Heart left ventricle (tissue), 16 donors: ENCODE measurements around the gene NAALADL2. TPM values are rescaled to one million over a fixed set of nuclear protein-coding genes. Genes with fewer than 3 reads are reported as not detected.

Source experiments
- ATAC-seq, 4 donors: fragments of 200-7000 bp; cut with Tn5 transposase; one replicate each; pipeline ENCODE4 v1.9.1; 2020 to 2022; ENCODE audit warnings: moderate library complexity in 4 of 4, mild to moderate bottlenecking in 3 of 4, moderate number of reproducible peaks in 1 of 4
- DNase-seq, 5 donors: peaks; one replicate each; pipeline ENCODE4 v3.0.0-alpha.2; 2020
- H3K27ac ChIP-seq, 12 donors: fragments of 200-600 bp; sonication (generic) in 4 of 12; one replicate each; pipeline versions ENCODE4 v1.5.0 to v1.8.0; 2016 to 2022; ENCODE audit warnings: mild to moderate bottlenecking in 2 of 12
- H3K27me3 ChIP-seq, 9 donors: fragments of 200-600 bp; sonication (generic) in 2 of 9; one replicate each; pipeline versions ENCODE4 v1.5.1 to v1.8.0; 2016 to 2022; ENCODE audit warnings: mild to moderate bottlenecking in 3 of 9
- H3K36me3 ChIP-seq, 9 donors: fragments of 200-600 bp; sonication (generic) in 2 of 9; one replicate each; pipeline versions ENCODE4 v1.5.0 to v1.8.0; 2018 to 2022; ENCODE audit warnings: mild to moderate bottlenecking in 2 of 9
- H3K4me1 ChIP-seq, 12 donors: fragments of 200-600 bp; sonication (generic) in 4 of 12; one replicate each; pipeline versions ENCODE4 v1.5.0 to v1.8.0; 2016 to 2022; ENCODE audit warnings: mild to moderate bottlenecking in 3 of 12
- H3K4me3 ChIP-seq, 12 donors: fragments of 200-600 bp; sonication (generic) in 4 of 12; one replicate each; pipeline versions ENCODE4 v1.5.0 to v1.8.0; 2017 to 2022; ENCODE audit warnings: mild to moderate bottlenecking in 9 of 12, moderate library complexity in 4 of 12
- H3K9me3 ChIP-seq, 12 donors: fragments of 200-600 bp; sonication (generic) in 4 of 12; one replicate each; pipeline versions ENCODE4 v1.5.0 to v1.8.0; 2016 to 2022; ENCODE audit warnings: mild to moderate bottlenecking in 1 of 12
- POLR2A ChIP-seq, 2 donors: fragments of 450-650 bp; IDR thresholded peaks; one replicate each; pipeline ENCODE4 v1.6.1; 2017; ENCODE audit warnings: antibody characterized with exemption in 2 of 2, mild to moderate bottlenecking in 2 of 2, moderate library complexity in 2 of 2
- WGBS, 4 donors: extraction: QIAGEN DNeasy Blood & Tissue Kit in 2 of 4; methylation state at CpG; one replicate each; pipeline versions ENCODE4 v1.1.5 to v1.1.7; 2013 to 2018; 5-methylcytosine and 5-hydroxymethylcytosine counted together
- intact Hi-C, 10 donors: fragments of 100-400 bp; cut with DNase I; formaldehyde crosslinking; loops; one replicate each; pipeline versions ENCODE4 v1.11.1 to v1.14.2; 2022
- polyA plus RNA-seq, 2 donors: library from polyadenylated mRNA; stranded (reverse); fragments of 200-250 nt; gene quantifications; one replicate each; pipeline ENCODE4 v1.2.3, GENCODE V29; 2013
- total RNA-seq, 9 donors: library from RNA; depleted of rRNA in 2 of 9; stranded (reverse); fragments of >200 nt in 2 of 9; fragmentation: NEBNext Ultra II Directional in 3 of 9; extraction: Animal tissue kit (Norgen Biotek cat#: 25700) in 3 of 9; gene quantifications; one replicate each; pipeline versions ENCODE4 v1.1.0 to v1.2.4, GENCODE V29; 2016 to 2023
- TF ChIP-seq, protein P1 (sequence below), 12 donors: fragments of 200-600 bp; sonication (generic) in 4 of 12; IDR thresholded peaks; one replicate each; pipeline versions ENCODE4 v1.5.0 to v1.8.0; 2018 to 2022; ENCODE audit warnings: antibody characterized with exemption in 12 of 12, mild to moderate bottlenecking in 5 of 12
- donor health status: ischemic (EF 13 %, LVEDD 7.1; RV severe dilation, severe dysfunction).
- donor health status: healthy with polysubstance abuse.
- donor health status: DM: no; HTN: yes; CAD: no.
- donor health status: DM: no; HTN: no; CAD: no.
- donor health status: ischemic (EF 25% LVEDD 6.9; RV normal size, moderate dysfunction).
- donor health status: ischemic (EF 25% LVEDD 5.7; RV mildly dilated, moderate dysfunction).
- donor health status: healthy.
- donor health status: DM: yes; HTN: yes; CAD: no.
- donor health status: ischemic (EF 35%, LVEDD 5.7; RV mildly dilated, moderate dysfunction).
- donor health status: nonischemic (EF 11% LVEDD 7.7; RV severe dilation, severe dysfunction).
- donor health status: DM: yes; HTN: yes; CAD: no.
- donor health status: PGD.
- donor health status: ischemic (EF 29% LVEDD 5.4; RV normal size, mild dysfunction).
- donor health status: nonischemic (EF 23%, LVEDD 6.1; RV moderate dilation, normal function).

Gene NAALADL2
- total and polyA plus RNA-seq, 11 donors: 0.23 to 8.5 (median 3.0) TPM

DNA sequence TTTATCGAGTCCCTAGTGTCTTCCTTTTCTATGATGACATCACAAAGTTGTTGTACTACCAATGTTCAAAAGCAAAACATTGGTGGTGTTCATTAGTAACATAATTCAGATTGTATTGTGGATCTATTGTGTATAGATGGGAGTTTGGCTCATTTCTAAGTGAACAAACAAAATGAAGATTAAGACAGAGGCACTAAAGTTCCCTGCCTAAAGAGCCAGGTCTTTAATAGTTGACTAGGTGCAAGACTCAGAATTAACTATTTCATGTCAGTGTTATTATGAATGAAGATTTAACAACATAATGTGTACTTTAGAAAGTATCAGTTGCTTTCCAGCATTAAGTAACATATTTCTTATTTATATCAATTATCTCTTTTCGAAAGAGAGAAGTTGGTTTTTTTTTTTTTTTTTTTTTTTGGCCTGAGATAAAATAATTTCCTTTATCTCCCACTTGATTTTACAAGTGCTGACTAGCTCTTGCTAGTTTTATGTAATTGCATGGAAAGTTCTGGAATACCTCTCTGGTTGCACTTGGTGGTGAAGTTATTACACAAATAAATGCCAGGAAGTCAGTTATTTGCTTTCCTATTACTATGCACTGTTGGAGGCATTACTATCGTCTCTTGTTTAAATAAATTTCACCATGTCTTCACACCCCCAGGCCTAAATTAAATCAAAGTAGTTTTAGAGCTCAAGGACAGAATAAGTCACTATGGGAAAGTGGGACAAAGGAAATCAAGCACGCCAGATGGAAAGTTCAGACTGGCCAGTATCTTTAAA is 48.7 kb downstream of the NAALADL2 start:
- H3K27ac ChIP-seq: no peak overlapping the region
- 80 to 88% (median 83%) methylated on average over 4 of the region's 4 CpGs for WGBS, 4 donors
- ATAC-seq (no peak), DNase-seq (no peak)
- intact Hi-C loops: no loop called here
- no peaks in the 10 kb centered on the region for H3K27me3 ChIP-seq
- no peak for TF ChIP-seq POLR2A (IDR thresholded peaks at IDR 0.05)
- TF ChIP-seq, protein P1, sequence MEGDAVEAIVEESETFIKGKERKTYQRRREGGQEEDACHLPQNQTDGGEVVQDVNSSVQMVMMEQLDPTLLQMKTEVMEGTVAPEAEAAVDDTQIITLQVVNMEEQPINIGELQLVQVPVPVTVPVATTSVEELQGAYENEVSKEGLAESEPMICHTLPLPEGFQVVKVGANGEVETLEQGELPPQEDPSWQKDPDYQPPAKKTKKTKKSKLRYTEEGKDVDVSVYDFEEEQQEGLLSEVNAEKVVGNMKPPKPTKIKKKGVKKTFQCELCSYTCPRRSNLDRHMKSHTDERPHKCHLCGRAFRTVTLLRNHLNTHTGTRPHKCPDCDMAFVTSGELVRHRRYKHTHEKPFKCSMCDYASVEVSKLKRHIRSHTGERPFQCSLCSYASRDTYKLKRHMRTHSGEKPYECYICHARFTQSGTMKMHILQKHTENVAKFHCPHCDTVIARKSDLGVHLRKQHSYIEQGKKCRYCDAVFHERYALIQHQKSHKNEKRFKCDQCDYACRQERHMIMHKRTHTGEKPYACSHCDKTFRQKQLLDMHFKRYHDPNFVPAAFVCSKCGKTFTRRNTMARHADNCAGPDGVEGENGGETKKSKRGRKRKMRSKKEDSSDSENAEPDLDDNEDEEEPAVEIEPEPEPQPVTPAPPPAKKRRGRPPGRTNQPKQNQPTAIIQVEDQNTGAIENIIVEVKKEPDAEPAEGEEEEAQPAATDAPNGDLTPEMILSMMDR (IDR thresholded peaks at IDR 0.05): no peak
- H3K36me3 ChIP-seq: no peaks in the 10 kb centered on the region
- H3K4me1 ChIP-seq: no peaks in the 10 kb centered on the region
- no peak overlapping the region for H3K4me3 ChIP-seq
- no peaks in the 10 kb centered on the region for H3K9me3 ChIP-seq

DNA sequence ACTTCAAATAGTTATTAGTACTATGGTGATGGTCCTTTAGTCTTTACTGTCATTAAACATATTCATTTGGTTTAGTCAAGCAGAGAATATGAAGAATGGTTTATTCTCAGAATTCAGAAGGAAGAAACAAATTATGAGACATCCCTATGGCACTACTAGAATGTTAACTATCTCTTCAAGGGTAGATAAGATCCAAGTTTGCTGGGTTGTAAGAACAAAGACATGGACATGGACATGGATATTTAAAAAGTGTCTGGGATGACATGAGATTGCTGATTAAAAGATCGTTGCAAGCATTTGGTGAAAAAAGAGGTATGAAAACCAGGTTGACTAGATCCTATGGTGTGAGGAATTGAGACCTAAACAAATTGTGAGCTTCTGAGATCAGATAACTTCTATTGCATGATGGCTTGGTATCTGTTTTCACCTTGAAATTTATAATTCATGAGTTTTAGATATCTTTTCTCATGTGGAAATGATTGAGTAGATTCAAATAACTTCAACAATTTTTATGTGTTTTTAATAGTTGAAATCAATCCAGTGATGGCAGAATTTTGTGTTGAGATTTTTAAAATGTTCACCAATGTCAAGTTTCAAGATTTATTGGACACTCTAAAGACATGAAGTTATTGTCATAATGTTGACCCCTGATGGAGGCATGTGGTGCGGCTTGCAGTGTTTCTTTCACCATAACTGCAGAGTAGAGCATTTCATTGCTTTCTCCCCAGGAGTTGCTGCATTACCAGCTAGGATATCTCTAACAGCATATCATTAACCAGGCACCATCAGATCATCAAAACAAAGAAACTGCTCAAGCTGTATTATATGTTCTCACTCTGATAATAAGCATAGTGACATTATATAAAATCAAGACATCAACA is 72.6 kb downstream of the NAALADL2 start:
- Histone ChIP-seq H3K27ac (no peak overlapping the region), H3K4me3 (no peak overlapping the region), H3K36me3 (no peaks in the 10 kb centered on the region), H3K4me1 (no peaks in the 10 kb centered on the region), H3K27me3 (no peaks in the 10 kb centered on the region), H3K9me3 (peaks cover 0 to 1% (median 0%) of the 10 kb centered on the region in 12 donors)
- TF ChIP-seq, protein P1 (IDR thresholded peaks at IDR 0.05): no peak
- TF ChIP-seq POLR2A (IDR thresholded peaks at IDR 0.05): no peak
- DNase-seq (no peak), ATAC-seq (no peak)
- 40 to 80% (median 74%) methylated on average over 2 of the region's 2 CpGs for WGBS, 4 donors
- intact Hi-C loops: no loop called here

DNA sequence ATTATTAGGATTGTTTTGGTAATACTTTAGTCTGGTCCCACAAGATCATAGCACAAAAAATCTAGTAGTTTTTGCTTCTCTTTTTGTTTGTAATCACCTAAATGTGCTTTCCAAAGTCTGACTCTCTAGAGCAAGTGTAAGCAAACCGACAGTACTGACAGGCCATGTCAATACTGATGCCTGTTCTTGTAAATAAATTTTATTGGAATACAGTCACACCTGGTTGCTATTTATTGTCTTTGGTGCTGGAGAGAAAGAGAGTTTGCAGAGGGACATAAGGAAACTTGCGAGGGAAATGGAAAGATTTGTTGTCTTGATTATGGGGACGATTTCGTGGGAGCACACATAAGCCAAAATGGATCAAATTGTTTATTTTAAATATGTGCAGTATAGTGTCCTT is 77.5 kb downstream of the NAALADL2 start:
- Histone ChIP-seq H3K4me1 (no peaks in the 10 kb centered on the region), H3K4me3 (no peak overlapping the region), H3K27ac (no peak overlapping the region), H3K36me3 (no peaks in the 10 kb centered on the region), H3K27me3 (no peaks in the 10 kb centered on the region), H3K9me3 (peaks cover 0 to 8% (median 0%) of the 10 kb centered on the region in 12 donors)
- 84 to 90% (median 89%) methylated on average over 4 of the region's 4 CpGs for WGBS, 4 donors
- ATAC-seq (no peak), DNase-seq (no peak)
- TF ChIP-seq, protein P1 (IDR thresholded peaks at IDR 0.05): no peak
- no peak for TF ChIP-seq POLR2A (IDR thresholded peaks at IDR 0.05)
- intact Hi-C loops: no loop called here

DNA sequence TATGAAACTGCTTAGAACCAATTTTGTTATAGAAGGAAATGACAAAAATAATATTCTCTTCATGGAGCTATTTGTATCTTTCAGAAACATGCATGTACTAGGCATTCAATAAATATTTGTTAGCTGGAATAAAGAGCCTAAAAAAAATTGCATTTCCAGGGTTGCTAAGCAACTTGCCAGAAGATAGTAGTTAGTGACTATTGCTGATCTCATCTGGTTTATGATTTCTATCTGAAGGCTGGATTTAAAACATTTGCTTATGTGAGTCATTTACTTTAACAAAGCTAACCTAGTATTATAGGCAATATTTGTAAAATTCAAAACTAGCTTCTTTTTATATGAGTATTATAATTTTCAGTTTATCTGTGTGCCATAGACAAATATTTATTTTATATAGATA is 78.3 kb downstream of the NAALADL2 start:
- no peak overlapping the region for H3K4me3 ChIP-seq
- H3K27me3 ChIP-seq: no peaks in the 10 kb centered on the region
- TF ChIP-seq, protein P1 (IDR thresholded peaks at IDR 0.05): no peak
- TF ChIP-seq POLR2A (IDR thresholded peaks at IDR 0.05): no peak
- intact Hi-C loops: no loop called here
- peaks cover 0 to 13% (median 0%) of the 10 kb centered on the region in 12 donors for H3K9me3 ChIP-seq
- DNase-seq (no peak), ATAC-seq (no peak)
- no peaks in the 10 kb centered on the region for H3K36me3 ChIP-seq
- H3K27ac ChIP-seq: no peak overlapping the region
- H3K4me1 ChIP-seq: no peaks in the 10 kb centered on the region
